BE2C (cell line): Measurements from ENCODE around the gene SPATA16.

ENCODE experiments used
- DNase-seq: peaks from one replicate; pipeline ENCODE4 v3.0.0-alpha.2; 2020
- H3K27me3 ChIP-seq: fragments of 250-450 bp; sonication (Bioruptor Pico); 2 replicates; pipeline ENCODE4 v1.5.1; 2020; ENCODE audit warnings: mild to moderate bottlenecking
- H3K36me3 ChIP-seq: fragments of 250-450 bp; sonication (Bioruptor Pico); 2 replicates; pipeline ENCODE4 v1.5.1; 2020; ENCODE audit warnings: mild to moderate bottlenecking
- H3K4me1 ChIP-seq: fragments of 250-450 bp; sonication (Bioruptor Pico); 2 replicates; pipeline ENCODE4 v1.5.1; 2020
- H3K4me3 ChIP-seq: 2 replicates; pipeline ENCODE4 v1.5.1; 2011; ENCODE audit warnings: low read depth, low read length
- H3K9me3 ChIP-seq: fragments of 250-450 bp; sonication (Bioruptor Pico); 2 replicates; pipeline ENCODE4 v1.5.1; 2020
- CTCF ChIP-seq: IDR thresholded peaks from 2 replicates; pipeline ENCODE4 v1.5.1; 2012; ENCODE audit warnings: mild to moderate bottlenecking, low read depth, low read length

The SPATA16 gene

GRCh38 chr3:172946061-172946460 lies 195.0 kb downstream of the SPATA16 start:
- Histone ChIP-seq H3K9me3 (no peaks in the 10 kb centered on the region; the same call in 1 of the 2 replicates), H3K36me3 (no peaks in the 10 kb centered on the region), H3K4me1 (no peaks in the 10 kb centered on the region), H3K27me3 (no peaks in the 10 kb centered on the region), H3K4me3 (no peak overlapping the region)
- no peak for TF ChIP-seq CTCF
- no peak for DNase-seq

DNA sequence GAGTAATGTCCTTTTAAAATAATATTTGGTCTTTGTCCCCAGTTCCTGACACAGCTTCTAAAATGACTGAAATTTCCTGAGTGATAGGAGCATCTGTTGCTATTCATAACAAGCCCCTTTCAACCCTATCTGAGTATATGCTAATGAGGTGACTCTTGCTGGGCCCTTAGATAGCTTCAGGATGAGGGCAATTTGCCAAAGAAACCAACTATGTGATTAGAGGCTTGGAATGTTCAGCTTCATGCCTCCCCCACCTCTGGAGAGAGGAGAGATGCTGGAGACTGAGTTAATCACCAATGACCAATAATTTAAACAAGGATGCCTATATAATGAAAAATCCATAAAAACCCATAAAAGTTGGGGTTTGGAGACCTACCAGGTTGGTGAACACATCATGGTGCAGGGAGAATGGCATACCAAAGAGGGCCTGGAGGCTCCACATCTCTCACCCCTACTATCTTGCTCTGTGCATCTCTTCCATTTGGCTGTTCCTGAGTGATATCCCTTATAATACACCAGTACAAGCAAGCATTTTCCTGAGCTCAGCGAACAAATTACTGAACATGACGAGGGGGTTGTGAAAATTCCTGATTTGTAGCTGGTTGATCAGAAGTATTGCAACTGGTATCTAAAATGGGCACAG lies 201.3 kb downstream of the SPATA16 start:
- Histone ChIP-seq H3K4me1 (no peaks in the 10 kb centered on the region), H3K27me3 (no peaks in the 10 kb centered on the region), H3K9me3 (no peaks in the 10 kb centered on the region), H3K36me3 (no peaks in the 10 kb centered on the region), H3K4me3 (no peak overlapping the region)
- no peak for DNase-seq
- no peak for TF ChIP-seq CTCF

DNA sequence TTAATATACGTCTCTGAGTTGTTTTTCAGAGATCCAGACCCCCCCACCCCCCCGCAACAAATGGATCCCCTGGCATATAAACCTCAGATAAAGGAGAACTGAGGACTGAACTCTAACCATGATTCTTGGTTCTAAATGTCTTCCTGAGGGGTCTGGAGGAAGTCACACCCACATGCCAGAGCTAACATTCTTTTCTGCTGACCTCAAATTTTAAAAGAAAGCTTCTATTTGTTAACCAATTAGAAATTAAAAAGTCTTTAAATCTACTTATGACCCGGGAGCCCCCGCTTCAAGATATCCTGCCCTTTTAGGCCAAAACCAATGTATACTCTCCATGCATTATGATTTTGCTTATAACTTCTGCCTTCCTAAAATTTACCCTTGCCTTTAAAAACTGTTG lies 202.2 kb downstream of the SPATA16 start:
- H3K4me1 ChIP-seq: no peaks in the 10 kb centered on the region
- no peak overlapping the region for H3K4me3 ChIP-seq
- no peaks in the 10 kb centered on the region for H3K36me3 ChIP-seq
- no peak for DNase-seq
- TF ChIP-seq CTCF: no peak
- no peaks in the 10 kb centered on the region for H3K27me3 ChIP-seq
- no peaks in the 10 kb centered on the region for H3K9me3 ChIP-seq

GRCh38 chr3:172931746-172932285 lies 209.2 kb downstream of the SPATA16 start:
- DNase-seq: no peak

DNA sequence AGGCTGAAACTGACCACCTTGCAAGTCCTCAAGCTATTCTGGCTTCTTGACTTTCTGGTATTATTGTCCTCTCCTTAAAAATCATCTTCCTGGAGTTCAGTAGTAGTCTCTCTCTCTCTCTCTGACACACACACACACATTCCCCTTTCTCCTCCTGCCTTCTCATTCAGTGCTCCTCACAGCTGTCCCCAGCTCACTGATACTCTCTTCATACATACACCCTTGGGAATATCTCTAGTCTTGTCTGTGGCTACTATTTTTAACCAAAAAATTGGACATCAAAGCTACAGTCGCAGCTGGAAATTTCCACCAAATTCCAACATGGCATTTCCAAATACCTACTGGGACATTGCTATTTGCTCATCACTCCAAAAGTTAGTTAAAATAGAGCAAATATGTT lies 211.6 kb downstream of the SPATA16 start:
- H3K9me3 ChIP-seq: no peaks in the 10 kb centered on the region
- no peaks in the 10 kb centered on the region for H3K27me3 ChIP-seq
- no peaks in the 10 kb centered on the region for H3K36me3 ChIP-seq
- no peak overlapping the region for H3K4me3 ChIP-seq
- no peaks in the 10 kb centered on the region for H3K4me1 ChIP-seq
- no peak for DNase-seq
- no peak for TF ChIP-seq CTCF

More at GRCh38 chr3:172931746-172932285, 209.2 kb downstream of the SPATA16 start:
- Histone ChIP-seq H3K36me3 (no peaks in the 10 kb centered on the region), H3K27me3 (no peaks in the 10 kb centered on the region), H3K9me3 (no peaks in the 10 kb centered on the region), H3K4me3 (no peak overlapping the region), H3K4me1 (no peaks in the 10 kb centered on the region)
- TF ChIP-seq CTCF: no peak

GRCh38 chr3:172924546-172924945 lies 216.5 kb downstream of the SPATA16 start:
- H3K27me3 ChIP-seq: no peaks in the 10 kb centered on the region
- no peaks in the 10 kb centered on the region for H3K4me1 ChIP-seq
- TF ChIP-seq CTCF: no peak
- no peak overlapping the region for H3K4me3 ChIP-seq
- no peaks in the 10 kb centered on the region for H3K36me3 ChIP-seq
- no peaks in the 10 kb centered on the region for H3K9me3 ChIP-seq
- DNase-seq: no peak
